ENCODE results near the gene ATP8B2. TPM values are rescaled to one million over a fixed set of nuclear protein-coding genes. Genes with fewer than 3 reads are reported as not detected.

The ATP8B2 gene
- total and polyA plus RNA-seq, 4 donors: 0.75 to 16.2 (median 5.3) TPM

- H3K9ac ChIP-seq (ENCODE audit: low read depth in 1 of 2, low read length in 2 of 2): peak overlapping the region; percentile 20 to 30
- peak overlapping the region in 2 of 3 donors; percentile 29 to 65 for H3K4me3 ChIP-seq (ENCODE audit: low read depth in 1 of 3, low read length in 3 of 3)
- DNase-seq (ENCODE audit: low spot score): no peak
- 5% methylated on average over 63 of the region's 63 CpGs for WGBS
- H3K4me1 ChIP-seq (ENCODE audit: control insufficient read depth in 4 of 4, insufficient read depth in 4 of 4, low read length in 3 of 4): peaks cover 5 to 24% (median 14%) of the 10 kb centered on the region in 4 donors
- H3K27me3 ChIP-seq (ENCODE audit: control insufficient read depth in 4 of 4, insufficient read depth in 4 of 4, low read length in 3 of 4): no peaks in the 10 kb centered on the region
- peak overlapping the region; percentile 59 to 71 for H3K27ac ChIP-seq (ENCODE audit: low read depth in 1 of 2, low read length in 2 of 2)
- H3K9me3 ChIP-seq (ENCODE audit: control insufficient read depth in 4 of 4, low read length in 3 of 4): no peaks in the 10 kb centered on the region
- peak; percentile 37 for TF ChIP-seq CTCF (IDR thresholded peaks at IDR 0.05; ENCODE audit: low read depth, low read length, missing input control)
- TF ChIP-seq JUND (IDR thresholded peaks at IDR 0.05): no peak
- TF ChIP-seq RAD21 (IDR thresholded peaks at IDR 0.05): peak; percentile 32 to 50
- H3K36me3 ChIP-seq (ENCODE audit: control insufficient read depth in 4 of 4, insufficient read depth in 3 of 4, low read depth in 1 of 4, low read length in 3 of 4): no peaks in the 10 kb centered on the region
Measured at GRCh38 chr1:154325583-154326545, 539 bp downstream of the ATP8B2 start.

GRCh38 chr1:154326546-154327465, 1.5 kb downstream of the ATP8B2 start:
- 78% methylated on average over 6 of the region's 6 CpGs for WGBS
- Histone ChIP-seq H3K27ac (ENCODE audit: low read depth in 1 of 2, low read length in 2 of 2) (peak overlapping the region in 1 of 2 donors; percentile 23), H3K4me1 (ENCODE audit: control insufficient read depth in 4 of 4, insufficient read depth in 4 of 4, low read length in 3 of 4) (peaks cover 5 to 24% (median 14%) of the 10 kb centered on the region in 4 donors), H3K4me3 (ENCODE audit: low read depth in 1 of 3, low read length in 3 of 3) (peak overlapping the region in 1 of 3 donors; percentile 65), H3K9me3 (ENCODE audit: control insufficient read depth in 4 of 4, low read length in 3 of 4) (no peaks in the 10 kb centered on the region), H3K27me3 (ENCODE audit: control insufficient read depth in 4 of 4, insufficient read depth in 4 of 4, low read length in 3 of 4) (no peaks in the 10 kb centered on the region), H3K36me3 (ENCODE audit: control insufficient read depth in 4 of 4, insufficient read depth in 3 of 4, low read depth in 1 of 4, low read length in 3 of 4) (no peaks in the 10 kb centered on the region), H3K9ac (ENCODE audit: low read depth in 1 of 2, low read length in 2 of 2) (peak overlapping the region in 1 of 2 donors; percentile 30)
- TF ChIP-seq EGR1 (IDR thresholded peaks at IDR 0.05; ENCODE audit: low read depth in 2 of 2) (no peak), ATF3 (IDR thresholded peaks at IDR 0.05) (no peak), RXRA (IDR thresholded peaks at IDR 0.05) (no peak), HNF4G (IDR thresholded peaks at IDR 0.05) (no peak), HNF4A (conservative IDR thresholded peaks at IDR 0.05) (no peak), TAF1 (conservative IDR thresholded peaks at IDR 0.05) (no peak), GABPA (IDR thresholded peaks at IDR 0.05 in 1 of 2, conservative IDR thresholded peaks at IDR 0.05 in 1 of 2) (no peak), FOXA1 (IDR thresholded peaks at IDR 0.05) (no peak), CTCF (IDR thresholded peaks at IDR 0.05; ENCODE audit: low read depth, low read length, missing input control) (no peak)
- DNase-seq (ENCODE audit: low spot score): no peak
